HG02759 (cell line): ENCODE results near the gene KHDC3L.
"Not testable (repeated sequence)": the region's sequence is repeated elsewhere in the genome, so short reads cannot be mapped to it uniquely, and the experiment has no call there.

ENCODE experiments used
- ATAC-seq: cut with Tn5 transposase; IDR thresholded peaks from one replicate; pipeline ENCODE4 v1.9.1; 2021; ENCODE audit warnings: mild to moderate bottlenecking, moderate library complexity; ENCODE audit not compliant: unreplicated experiment

KHDC3L gene

GRCh38 chr6:73369157-73369556 lies 6.7 kb downstream of the KHDC3L start:
- ATAC-seq, result no peak

DNA sequence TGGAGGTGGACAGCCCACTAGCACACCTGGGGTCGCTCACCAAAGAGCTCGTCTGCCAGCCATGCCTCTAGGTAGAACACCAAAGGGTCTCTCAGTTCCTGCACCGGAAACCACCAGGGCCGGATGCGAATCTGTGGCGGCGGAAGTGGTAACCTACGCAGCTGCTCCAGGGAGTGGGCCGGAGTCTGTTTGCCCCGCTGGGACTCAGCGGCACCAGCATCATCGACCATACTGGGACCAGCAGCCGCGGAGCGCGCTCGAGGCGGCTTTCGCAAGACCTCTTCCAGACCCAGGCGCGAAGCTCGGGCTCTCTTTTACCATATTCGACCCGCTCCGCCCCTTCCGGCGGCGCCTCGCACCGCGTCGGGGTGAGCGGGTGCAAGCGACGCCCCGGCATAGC lies 7.1 kb downstream of the KHDC3L start, which contains the start of gene OOEP:
Gene OOEP (minus strand): TSS at position 335 of the 400 bp plus-strand sequence. CDS start 105 bp downstream, at position 230.
- ATAC-seq, result no peak

DNA sequence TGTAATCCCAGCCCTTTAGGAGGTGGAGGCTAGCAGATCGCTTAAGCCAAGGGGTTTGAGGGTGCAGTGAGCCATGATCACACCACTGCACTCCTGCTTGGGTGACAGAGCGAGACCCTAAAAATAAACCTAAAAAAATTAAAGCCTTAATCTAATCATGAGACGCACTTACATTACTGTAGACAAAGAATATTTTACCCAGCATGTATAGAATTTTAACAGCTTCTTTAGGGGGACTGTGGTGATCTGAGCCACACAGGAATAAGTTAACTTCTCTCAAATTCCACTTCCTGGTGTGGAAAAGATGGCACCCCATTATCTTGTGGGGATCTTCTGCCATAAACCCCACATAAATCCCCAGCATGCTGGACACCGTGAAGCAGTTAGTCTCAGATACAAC lies 9.5 kb downstream of the KHDC3L start:
- ATAC-seq, result no peak

DNA sequence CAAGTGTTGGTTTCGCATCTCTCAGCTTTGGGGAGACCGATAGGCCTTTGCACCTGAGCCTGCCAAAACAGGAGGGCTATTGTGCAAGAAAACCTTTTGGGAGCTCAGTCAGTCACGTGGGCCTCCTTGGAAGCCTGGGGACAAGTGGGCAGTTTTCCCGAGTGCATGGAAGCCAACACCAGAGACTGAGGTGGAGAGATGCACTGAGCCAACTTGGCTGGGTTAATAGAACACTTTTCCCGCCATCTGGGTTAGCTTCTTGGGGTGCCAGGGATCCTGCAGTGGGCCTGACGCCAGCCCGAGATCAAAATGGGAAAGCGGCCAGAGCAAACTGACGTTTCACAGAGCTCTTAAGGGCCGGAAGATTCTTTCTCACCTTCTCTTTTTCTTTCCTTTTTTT lies 10.1 kb downstream of the KHDC3L start:
- no peak for ATAC-seq

DNA sequence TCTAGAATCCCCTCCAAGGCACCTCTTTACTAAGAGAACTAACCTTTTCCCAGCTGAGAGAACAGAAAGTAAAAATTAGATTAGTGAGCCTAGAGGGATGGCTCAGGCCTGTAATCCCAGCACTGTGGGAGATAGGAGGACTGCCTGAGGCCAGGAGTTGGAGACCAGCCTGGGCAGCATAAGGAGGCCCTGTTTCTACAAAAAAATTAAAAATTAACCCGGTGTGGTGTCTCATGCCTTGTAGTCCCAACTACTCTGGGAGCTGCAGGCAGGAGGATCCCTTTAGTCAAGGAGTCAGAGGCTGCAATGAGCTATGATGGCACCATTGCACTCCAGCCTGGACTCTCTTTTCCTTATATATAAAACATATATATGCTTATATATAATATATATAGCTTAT lies 12.8 kb downstream of the KHDC3L start:
- no peak for ATAC-seq

DNA sequence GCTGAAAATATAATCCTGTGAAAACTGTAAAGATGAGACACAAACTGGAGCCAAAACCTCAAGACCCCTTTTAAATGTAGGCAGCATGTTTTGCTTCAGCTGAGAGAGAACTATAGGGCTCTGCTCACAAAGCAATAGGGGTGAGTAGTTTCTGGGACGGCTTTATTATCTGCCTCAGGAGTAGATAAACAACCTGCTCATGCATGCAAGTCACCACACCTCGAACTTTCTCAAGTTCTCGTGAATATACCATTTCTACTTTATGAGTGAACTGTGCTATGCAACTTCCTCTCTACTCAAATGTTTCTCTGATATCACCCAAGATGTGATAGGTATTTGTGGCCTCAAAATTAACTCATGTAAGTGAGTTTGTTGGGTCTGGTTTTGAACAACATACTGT lies 14.8 kb downstream of the KHDC3L start:
- ATAC-seq, result no peak

DNA sequence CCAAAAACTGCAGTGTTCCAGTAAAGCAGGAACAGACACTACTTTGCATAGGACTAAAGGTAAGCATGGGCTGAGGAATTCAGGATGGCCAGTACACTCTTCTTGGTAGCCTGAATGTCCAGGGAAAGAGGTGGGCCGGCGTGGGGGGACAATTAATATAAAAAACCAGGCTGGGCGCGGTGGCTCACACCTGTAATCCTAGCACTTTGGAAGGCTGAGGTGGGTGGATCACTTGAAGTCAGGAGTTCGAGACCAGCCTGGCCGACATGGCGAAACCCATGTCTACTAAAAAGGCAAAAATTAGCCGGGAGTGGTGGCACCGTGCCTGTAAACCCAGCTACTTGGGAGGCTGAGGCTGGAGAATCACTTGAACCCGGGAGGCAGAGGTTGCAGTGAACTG lies 19.1 kb downstream of the KHDC3L start:
- not testable (repeated sequence) for ATAC-seq

- ATAC-seq, result no peak
These were observed 20.1 kb downstream of the KHDC3L start for GRCh38 chr6:73382462-73383113.

- peak; percentile 31 for ATAC-seq
These were observed 26.0 kb downstream of the KHDC3L start for GRCh38 chr6:73388433-73388799.

- ATAC-seq, result peak; percentile 88
These were observed 26.5 kb downstream of the KHDC3L start for GRCh38 chr6:73388800-73389512.

DNA sequence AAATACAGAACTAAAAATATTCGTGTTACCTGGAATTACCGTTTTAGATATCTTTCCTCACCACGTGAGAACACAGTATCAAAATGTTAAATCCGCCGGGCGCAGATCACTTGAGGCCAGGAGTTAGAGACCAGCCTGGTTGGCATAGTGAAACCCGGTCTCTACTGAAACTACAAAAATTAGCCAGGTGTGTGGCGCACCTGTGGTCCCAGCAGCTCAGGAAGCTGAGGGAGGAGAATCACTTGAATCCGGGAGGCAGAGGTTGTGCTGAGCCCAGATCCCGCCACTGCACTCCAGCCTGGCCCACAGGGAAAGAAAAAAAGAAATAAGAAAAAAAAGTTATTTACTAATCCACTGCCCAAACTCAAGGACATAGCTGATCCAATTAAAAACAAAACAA lies 27.4 kb downstream of the KHDC3L start:
- no peak for ATAC-seq

DNA sequence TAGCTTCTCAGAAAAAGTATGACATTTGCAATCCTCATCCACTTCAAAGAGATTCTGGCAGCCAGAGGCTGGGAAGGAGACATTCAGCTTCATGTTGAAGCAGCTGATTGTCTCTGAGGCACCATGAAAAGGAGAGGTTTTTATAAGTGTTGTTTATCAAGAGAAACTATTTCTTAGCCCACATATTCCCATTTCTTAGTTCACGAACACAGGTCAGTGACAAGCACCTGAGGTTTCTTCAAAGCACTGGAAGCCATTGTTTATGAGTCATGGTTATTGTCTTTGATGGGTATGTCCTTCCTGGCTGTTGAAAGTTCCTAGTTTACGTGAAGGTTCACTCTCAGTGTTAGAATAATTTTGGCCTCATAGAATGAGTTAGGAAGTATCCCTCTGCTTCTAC lies 29.2 kb downstream of the KHDC3L start:
- no peak for ATAC-seq

GRCh38 chr6:73392188-73392587 lies 29.7 kb downstream of the KHDC3L start:
- not testable (repeated sequence) for ATAC-seq

- no peak for ATAC-seq
These were observed 30.8 kb downstream of the KHDC3L start for GRCh38 chr6:73393278-73393677.

- ATAC-seq, result peak; percentile 45
These were observed 32.3 kb downstream of the KHDC3L start, which contains the start of gene DDX43 for GRCh38 chr6:73394577-73395354. Gene DDX43 (plus strand): TSS chr6:73394828. CDS start chr6:73394906, 78 bp downstream.

- ATAC-seq, result no peak
These were observed 33.4 kb downstream of the KHDC3L start for GRCh38 chr6:73395875-73396274.

DNA sequence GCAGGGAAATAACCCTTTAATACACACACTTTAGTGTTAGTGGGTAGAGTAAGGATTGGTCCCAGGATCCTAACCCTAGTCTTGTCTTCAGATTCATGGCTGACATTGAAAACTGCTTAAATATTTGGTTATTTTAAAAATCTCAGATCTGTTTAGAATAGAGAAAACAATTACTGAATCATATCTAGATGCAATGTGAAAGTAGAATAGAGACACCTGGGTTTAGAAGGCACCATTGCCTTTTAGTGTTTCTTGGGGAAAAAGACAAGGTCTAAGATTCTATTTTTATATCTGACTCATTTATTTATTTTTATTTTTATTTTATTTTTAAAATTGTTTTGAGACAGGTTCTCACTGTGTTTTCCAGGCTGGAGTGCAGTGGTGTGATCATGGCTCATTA lies 38.2 kb downstream of the KHDC3L start:
- ATAC-seq, result no peak

GRCh38 chr6:73409395-73409794 lies 46.9 kb downstream of the KHDC3L start:
- no peak for ATAC-seq

DNA sequence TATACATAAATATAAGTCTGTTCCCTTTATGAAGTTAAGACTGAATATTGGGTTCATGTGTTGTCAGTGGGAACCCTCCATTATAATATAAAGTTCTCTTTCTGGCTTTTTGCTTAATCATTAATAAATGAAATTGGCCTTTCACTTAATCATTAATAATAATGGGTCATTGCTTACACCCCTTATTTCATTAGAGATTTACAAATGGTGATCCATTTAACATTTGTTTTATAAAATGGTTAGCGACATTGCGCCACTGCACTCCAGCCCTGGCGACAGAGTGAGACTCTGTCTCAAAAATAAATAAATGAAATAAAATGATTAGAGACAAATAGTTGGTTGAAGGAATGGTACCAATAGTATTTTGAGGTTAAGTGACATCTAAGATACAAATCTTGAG lies 50.6 kb downstream of the KHDC3L start:
- no peak for ATAC-seq
